ENCODE data around the gene LPIN3.

The LPIN3 gene

DNA sequence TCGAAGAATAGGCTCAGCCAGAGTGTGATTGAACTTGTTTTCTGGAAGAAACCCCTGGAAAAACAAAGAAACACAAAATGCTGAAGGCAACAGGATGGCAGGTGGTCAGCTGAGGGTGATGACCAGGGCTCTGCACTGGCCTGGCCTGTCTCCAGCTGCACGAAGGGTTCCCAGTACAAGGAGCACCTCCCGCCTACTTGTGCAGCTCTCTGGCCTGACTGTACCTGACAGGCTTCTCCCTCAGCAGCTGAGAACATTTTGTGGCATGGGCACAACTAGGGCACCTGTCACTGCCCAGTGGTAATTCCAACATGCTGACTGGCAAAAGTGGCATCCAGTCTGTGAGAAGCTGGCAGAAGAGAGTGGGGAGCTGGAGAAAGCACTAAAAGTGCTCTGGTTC is 64.8 kb downstream of the LPIN3 start:
- peaks cover 24% of the 10 kb centered on the region for H3F3A ChIP-seq (ENCODE audit: insufficient read depth, low read length)

DNA sequence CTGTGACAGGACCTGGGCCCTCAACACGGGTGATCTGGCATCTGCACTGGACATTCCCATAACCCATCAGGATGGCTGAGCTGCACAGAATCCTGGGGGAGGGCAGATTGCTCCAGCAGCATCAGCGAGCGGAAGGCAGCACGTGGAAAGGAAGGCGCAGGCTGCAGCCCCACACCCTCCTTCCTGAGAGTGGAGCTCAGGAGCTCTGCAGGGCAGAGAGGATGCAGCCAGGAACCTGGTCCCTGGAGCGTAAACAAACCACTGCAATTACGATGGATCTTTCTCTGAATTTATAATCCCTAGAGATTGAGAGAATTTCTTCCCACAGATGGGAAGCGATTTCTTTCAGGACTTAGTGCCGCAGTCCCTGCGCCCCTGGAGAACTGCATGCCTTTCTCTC is 65.7 kb downstream of the LPIN3 start:
- peaks cover 56% of the 10 kb centered on the region for H3K4me1 ChIP-seq (ENCODE audit: low read length)
- TF ChIP-seq, protein P1, sequence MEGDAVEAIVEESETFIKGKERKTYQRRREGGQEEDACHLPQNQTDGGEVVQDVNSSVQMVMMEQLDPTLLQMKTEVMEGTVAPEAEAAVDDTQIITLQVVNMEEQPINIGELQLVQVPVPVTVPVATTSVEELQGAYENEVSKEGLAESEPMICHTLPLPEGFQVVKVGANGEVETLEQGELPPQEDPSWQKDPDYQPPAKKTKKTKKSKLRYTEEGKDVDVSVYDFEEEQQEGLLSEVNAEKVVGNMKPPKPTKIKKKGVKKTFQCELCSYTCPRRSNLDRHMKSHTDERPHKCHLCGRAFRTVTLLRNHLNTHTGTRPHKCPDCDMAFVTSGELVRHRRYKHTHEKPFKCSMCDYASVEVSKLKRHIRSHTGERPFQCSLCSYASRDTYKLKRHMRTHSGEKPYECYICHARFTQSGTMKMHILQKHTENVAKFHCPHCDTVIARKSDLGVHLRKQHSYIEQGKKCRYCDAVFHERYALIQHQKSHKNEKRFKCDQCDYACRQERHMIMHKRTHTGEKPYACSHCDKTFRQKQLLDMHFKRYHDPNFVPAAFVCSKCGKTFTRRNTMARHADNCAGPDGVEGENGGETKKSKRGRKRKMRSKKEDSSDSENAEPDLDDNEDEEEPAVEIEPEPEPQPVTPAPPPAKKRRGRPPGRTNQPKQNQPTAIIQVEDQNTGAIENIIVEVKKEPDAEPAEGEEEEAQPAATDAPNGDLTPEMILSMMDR (IDR thresholded peaks at IDR 0.05; ENCODE audit: low read length), result no peak
- no peak for TF ChIP-seq EZH2phosphoT487 (IDR thresholded peaks at IDR 0.05; ENCODE audit: low read length)
- no peak for TF ChIP-seq EZH2 (optimal IDR thresholded peaks at IDR 0.05; ENCODE audit: low read depth, low read length)

More for the DNA sequence above, 64.8 kb downstream of the LPIN3 start:
- no peak overlapping the region for H3K9ac ChIP-seq (ENCODE audit: low read length)
- H3K9me3 ChIP-seq (replicated peaks; ENCODE audit: insufficient read depth, low read length), result no peaks in the 10 kb centered on the region
- TF ChIP-seq EZH2 (optimal IDR thresholded peaks at IDR 0.05; ENCODE audit: low read depth, low read length), result no peak
- TF ChIP-seq EZH2phosphoT487 (IDR thresholded peaks at IDR 0.05; ENCODE audit: low read length), result no peak
- TF ChIP-seq, protein P1 (IDR thresholded peaks at IDR 0.05; ENCODE audit: low read length), result no peak
- H3K27ac ChIP-seq (ENCODE audit: low read length), result no peak overlapping the region
- H4K20me1 ChIP-seq (ENCODE audit: insufficient read depth, low read length), result no peaks in the 10 kb centered on the region
- H3K9me2 ChIP-seq (replicated peaks; ENCODE audit: insufficient read depth, low read length), result no peaks in the 10 kb centered on the region
- no peak overlapping the region for H3K4me2 ChIP-seq (ENCODE audit: low read depth, low read length)
- H2AFZ ChIP-seq (ENCODE audit: low read length), result no peak overlapping the region
- no peaks in the 10 kb centered on the region for H3K79me2 ChIP-seq (ENCODE audit: low read length)
- peaks cover 47% of the 10 kb centered on the region for H3K4me1 ChIP-seq (ENCODE audit: low read length)
- no peaks in the 10 kb centered on the region for H3K27me3 ChIP-seq (replicated peaks; ENCODE audit: insufficient read depth, low read length)
- H3K4me3 ChIP-seq (ENCODE audit: low read length), result no peak overlapping the region
- no peaks in the 10 kb centered on the region for H3K36me3 ChIP-seq (replicated peaks; ENCODE audit: insufficient read depth, low read length)
- DNase-seq, result no peak

DNA sequence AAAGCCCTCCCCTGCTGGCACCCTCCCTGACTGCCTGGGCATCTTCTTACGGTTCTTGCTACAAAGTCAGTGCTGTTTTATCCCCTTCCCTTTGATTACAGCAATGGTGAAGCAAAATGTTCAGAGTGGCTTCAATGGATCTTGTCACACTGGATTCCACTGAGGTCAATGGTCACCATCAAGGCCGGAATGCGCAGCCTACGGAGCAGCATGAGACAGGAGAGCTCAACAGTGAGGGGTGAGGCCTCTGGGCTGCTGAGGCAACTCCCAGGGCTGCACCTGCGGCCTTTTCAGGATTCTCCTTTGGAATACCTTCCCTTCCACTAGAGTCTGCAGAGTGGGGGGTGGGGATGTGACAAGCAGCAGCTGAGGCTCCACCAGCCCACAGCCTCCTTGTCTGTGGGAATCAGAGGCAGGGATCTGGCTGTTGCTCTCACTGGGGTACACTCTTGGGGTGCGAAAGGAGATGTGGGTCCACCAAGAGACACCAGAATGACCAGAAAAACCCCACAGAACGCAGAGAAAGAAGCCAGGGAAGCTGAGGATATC is 66.3 kb downstream of the LPIN3 start:
- Histone ChIP-seq H3K9me2 (replicated peaks; ENCODE audit: insufficient read depth, low read length) (no peaks in the 10 kb centered on the region), H3K9me3 (replicated peaks; ENCODE audit: insufficient read depth, low read length) (no peaks in the 10 kb centered on the region), H3K27ac (ENCODE audit: low read length) (peak overlapping the region; percentile 92), H3K9ac (ENCODE audit: low read length) (peak overlapping the region; percentile 48), H4K20me1 (ENCODE audit: insufficient read depth, low read length) (no peaks in the 10 kb centered on the region), H3K27me3 (replicated peaks; ENCODE audit: insufficient read depth, low read length) (no peaks in the 10 kb centered on the region), H3K4me2 (ENCODE audit: low read depth, low read length) (peak overlapping the region; percentile 88), H3K79me2 (ENCODE audit: low read length) (no peaks in the 10 kb centered on the region), H2AFZ (ENCODE audit: low read length) (peak overlapping the region; percentile 65; the same call in 1 of the 2 replicates), H3K36me3 (replicated peaks; ENCODE audit: insufficient read depth, low read length) (no peaks in the 10 kb centered on the region), H3K4me3 (ENCODE audit: low read length) (no peak overlapping the region), H3K4me1 (ENCODE audit: low read length) (peaks cover 62% of the 10 kb centered on the region), H3F3A (ENCODE audit: insufficient read depth, low read length) (peaks cover 34% of the 10 kb centered on the region)
- no peak for DNase-seq
- TF ChIP-seq, protein P1 (IDR thresholded peaks at IDR 0.05; ENCODE audit: low read length), result no peak
- TF ChIP-seq EZH2phosphoT487 (IDR thresholded peaks at IDR 0.05; ENCODE audit: low read length) (no peak), EZH2 (optimal IDR thresholded peaks at IDR 0.05; ENCODE audit: low read depth, low read length) (no peak)

More for the DNA sequence above, 65.7 kb downstream of the LPIN3 start:
- Histone ChIP-seq H3K27me3 (replicated peaks; ENCODE audit: insufficient read depth, low read length) (no peaks in the 10 kb centered on the region), H2AFZ (ENCODE audit: low read length) (no peak overlapping the region), H3K36me3 (replicated peaks; ENCODE audit: insufficient read depth, low read length) (no peaks in the 10 kb centered on the region), H3K4me3 (ENCODE audit: low read length) (no peak overlapping the region), H3K9ac (ENCODE audit: low read length) (no peak overlapping the region), H3F3A (ENCODE audit: insufficient read depth, low read length) (peaks cover 28% of the 10 kb centered on the region), H4K20me1 (ENCODE audit: insufficient read depth, low read length) (no peaks in the 10 kb centered on the region), H3K27ac (ENCODE audit: low read length) (no peak overlapping the region), H3K79me2 (ENCODE audit: low read length) (no peaks in the 10 kb centered on the region), H3K9me2 (replicated peaks; ENCODE audit: insufficient read depth, low read length) (no peaks in the 10 kb centered on the region), H3K9me3 (replicated peaks; ENCODE audit: insufficient read depth, low read length) (no peaks in the 10 kb centered on the region), H3K4me2 (ENCODE audit: low read depth, low read length) (no peak overlapping the region)
- no peak for DNase-seq
